Activated CD4-positive, alpha-beta memory T cell treated with anti-CD3 and anti-CD28 coated beads, Interleukin-2, amount 10 ng/mL, durations not matched to agents 7 days and 5 days (primary cell): ENCODE data around the gene SYNE1. TPM values are rescaled to one million over a fixed set of nuclear protein-coding genes. Genes with fewer than 3 reads are reported as not detected.

Source experiments
- CTCF ChIA-PET: fragments of 350-600 bp; sonication (Branson Sonifier 250); formaldehyde crosslinking; loops from one replicate; lab custom pipeline; 2021; ENCODE audit warnings: antibody characterized with exemption, inconsistent platforms; lab: Charles Lee
- POLR2A ChIA-PET: fragments of 350-600 bp; sonication (Branson Sonifier 250); formaldehyde crosslinking; loops from one replicate; lab custom pipeline; 2021; ENCODE audit warnings: antibody characterized with exemption; lab: Charles Lee
- DNase-seq: peaks from one replicate; pipeline ENCODE4 v3.0.0-alpha.2; 2020
- H3K27ac Mint-ChIP-seq: one replicate; pipeline ENCODE4 v1.8.0; 2021; ENCODE audit warnings: mild to moderate bottlenecking, mixed read lengths
- H3K27me3 Mint-ChIP-seq: one replicate; pipeline ENCODE4 v1.8.0; 2021; ENCODE audit warnings: mixed read lengths
- H3K36me3 Mint-ChIP-seq: one replicate; pipeline ENCODE4 v1.8.0; 2021; ENCODE audit warnings: low read depth, mixed read lengths
- H3K4me1 Mint-ChIP-seq: one replicate; pipeline ENCODE4 v1.8.0; 2021; ENCODE audit warnings: mixed read lengths
- H3K4me3 Mint-ChIP-seq: one replicate; pipeline ENCODE4 v1.8.0; 2021; ENCODE audit warnings: mild to moderate bottlenecking, mixed read lengths
- H3K9me3 Mint-ChIP-seq: one replicate; pipeline ENCODE4 v1.8.0; 2021; ENCODE audit warnings: mixed read lengths
- total RNA-seq, 2 experiments: library from RNA; stranded (reverse); gene quantifications; one replicate each; pipeline ENCODE4 v1.2.3, GENCODE V29; 2021

Gene SYNE1
- total RNA-seq, 2 experiments from 2014 or later: 85.5 to 86.8 TPM

- H3K27me3 Mint-ChIP-seq: no peaks in the 10 kb centered on the region
- no peaks in the 10 kb centered on the region for H3K9me3 Mint-ChIP-seq
- no peak overlapping the region for H3K4me3 Mint-ChIP-seq
- POLR2A ChIA-PET: no interaction called here
- no peak for DNase-seq
- peaks cover 28% of the 10 kb centered on the region for H3K36me3 Mint-ChIP-seq
- H3K27ac Mint-ChIP-seq: no peak overlapping the region
- CTCF ChIA-PET: no interaction called here
- H3K4me1 Mint-ChIP-seq: no peaks in the 10 kb centered on the region
Measured at GRCh38 chr6:152250127-152250526, 387.0 kb downstream of the SYNE1 start.

- ChIA-PET CTCF (no interaction called here), POLR2A (no interaction called here)
- Mint-ChIP-seq H3K9me3 (no peaks in the 10 kb centered on the region), H3K27ac (no peak overlapping the region), H3K4me1 (no peaks in the 10 kb centered on the region), H3K27me3 (no peaks in the 10 kb centered on the region), H3K36me3 (peaks cover 28% of the 10 kb centered on the region), H3K4me3 (no peak overlapping the region)
- DNase-seq: no peak
Measured at GRCh38 chr6:152248980-152249379, 388.2 kb downstream of the SYNE1 start.

GRCh38 chr6:152246554-152247337, 390.4 kb downstream of the SYNE1 start:
- CTCF ChIA-PET: no interaction called here
- no peaks in the 10 kb centered on the region for H3K9me3 Mint-ChIP-seq
- peaks cover 34% of the 10 kb centered on the region for H3K36me3 Mint-ChIP-seq
- H3K4me1 Mint-ChIP-seq: no peaks in the 10 kb centered on the region
- H3K27ac Mint-ChIP-seq: no peak overlapping the region
- no peaks in the 10 kb centered on the region for H3K27me3 Mint-ChIP-seq
- POLR2A ChIA-PET: no interaction called here
- no peak overlapping the region for H3K4me3 Mint-ChIP-seq
- no peak for DNase-seq

GRCh38 chr6:152244998-152245630, 392.0 kb downstream of the SYNE1 start:
- Mint-ChIP-seq H3K27ac (no peak overlapping the region), H3K4me1 (no peaks in the 10 kb centered on the region), H3K27me3 (no peaks in the 10 kb centered on the region), H3K36me3 (peaks cover 46% of the 10 kb centered on the region), H3K9me3 (no peaks in the 10 kb centered on the region), H3K4me3 (no peak overlapping the region)
- POLR2A ChIA-PET: no interaction called here
- DNase-seq: no peak
- CTCF ChIA-PET: no interaction called here

- peaks cover 47% of the 10 kb centered on the region for H3K36me3 Mint-ChIP-seq
- ChIA-PET POLR2A (interaction anchor here (0.9 kb wide), 1 partner anchor 56 kb away, joined by 3 read pairs; no protein-coding TSS in a partner anchor), CTCF (no interaction called here)
Measured at GRCh38 chr6:152241013-152241766, 396.0 kb downstream of the SYNE1 start.

GRCh38 chr6:152240436-152240835, 396.7 kb downstream of the SYNE1 start:
- no peak for DNase-seq
- ChIA-PET POLR2A (interaction anchor here (0.9 kb wide), 1 partner anchor 55 kb away, joined by 3 read pairs; no protein-coding TSS in a partner anchor), CTCF (interaction anchor here (1.3 kb wide), 1 partner anchor 56 kb away, joined by 3 read pairs; no protein-coding TSS in a partner anchor)
- no peak overlapping the region for H3K4me3 Mint-ChIP-seq
- H3K9me3 Mint-ChIP-seq: no peaks in the 10 kb centered on the region
- H3K27ac Mint-ChIP-seq: no peak overlapping the region
- H3K36me3 Mint-ChIP-seq: peaks cover 54% of the 10 kb centered on the region
- H3K27me3 Mint-ChIP-seq: no peaks in the 10 kb centered on the region
- H3K4me1 Mint-ChIP-seq: no peaks in the 10 kb centered on the region

More at GRCh38 chr6:152241013-152241766, 396.0 kb downstream of the SYNE1 start:
- no peak overlapping the region for H3K4me3 Mint-ChIP-seq
- no peak overlapping the region for H3K27ac Mint-ChIP-seq
- no peaks in the 10 kb centered on the region for H3K4me1 Mint-ChIP-seq
- H3K27me3 Mint-ChIP-seq: no peaks in the 10 kb centered on the region
- DNase-seq: no peak
- no peaks in the 10 kb centered on the region for H3K9me3 Mint-ChIP-seq

GRCh38 chr6:152236370-152237097, 400.6 kb downstream of the SYNE1 start:
- no peak for DNase-seq
- ChIA-PET POLR2A (no interaction called here), CTCF (no interaction called here)
- H3K27me3 Mint-ChIP-seq: no peaks in the 10 kb centered on the region
- peaks cover 70% of the 10 kb centered on the region for H3K36me3 Mint-ChIP-seq
- no peaks in the 10 kb centered on the region for H3K9me3 Mint-ChIP-seq
- no peak overlapping the region for H3K27ac Mint-ChIP-seq
- H3K4me1 Mint-ChIP-seq: peaks cover 22% of the 10 kb centered on the region
- H3K4me3 Mint-ChIP-seq: no peak overlapping the region

- ChIA-PET CTCF (interaction anchor here (1.0 to 2.2 kb wide), 5 partner anchors 49 to 109 kb away, joined by 3 to 14 read pairs (median 3); no protein-coding TSS in a partner anchor), POLR2A (interaction anchor here (1.0 to 2.3 kb wide), 5 partner anchors 13 to 68 kb away, joined by 3 to 20 read pairs (median 3); no protein-coding TSS in a partner anchor)
- peak overlapping the region; percentile 70 for H3K27ac Mint-ChIP-seq
- peak overlapping the region; percentile 48 for H3K4me3 Mint-ChIP-seq
- peaks cover 22% of the 10 kb centered on the region for H3K4me1 Mint-ChIP-seq
- H3K36me3 Mint-ChIP-seq: peaks cover 55% of the 10 kb centered on the region
- H3K9me3 Mint-ChIP-seq: no peaks in the 10 kb centered on the region
- no peak for DNase-seq
- no peaks in the 10 kb centered on the region for H3K27me3 Mint-ChIP-seq
Measured at GRCh38 chr6:152233547-152234320, 403.4 kb downstream of the SYNE1 start.

GRCh38 chr6:152232501-152233151, 404.5 kb downstream of the SYNE1 start:
- POLR2A ChIA-PET: interaction anchor here (1.2 to 2.3 kb wide), 2 partner anchors 12 to 48 kb away, joined by 3 to 20 read pairs; no protein-coding TSS in a partner anchor
- CTCF ChIA-PET: interaction anchor here (0.6 to 2.2 kb wide), 4 partner anchors 23 to 552 kb away, joined by 3 to 14 read pairs (median 5); no protein-coding TSS in a partner anchor
- H3K9me3 Mint-ChIP-seq: no peaks in the 10 kb centered on the region
- H3K27me3 Mint-ChIP-seq: no peaks in the 10 kb centered on the region
- peak overlapping the region; percentile 70 for H3K27ac Mint-ChIP-seq
- DNase-seq: no peak
- H3K36me3 Mint-ChIP-seq: peaks cover 56% of the 10 kb centered on the region
- H3K4me1 Mint-ChIP-seq: peaks cover 22% of the 10 kb centered on the region
- H3K4me3 Mint-ChIP-seq: peak overlapping the region; percentile 48

- Mint-ChIP-seq H3K4me3 (no peak overlapping the region), H3K9me3 (no peaks in the 10 kb centered on the region), H3K27ac (no peak overlapping the region), H3K4me1 (peaks cover 19% of the 10 kb centered on the region), H3K36me3 (peaks cover 50% of the 10 kb centered on the region), H3K27me3 (no peaks in the 10 kb centered on the region)
- ChIA-PET CTCF (no interaction called here), POLR2A (no interaction called here)
- no peak for DNase-seq
Measured at GRCh38 chr6:152229330-152229729, 407.8 kb downstream of the SYNE1 start.

- ChIA-PET CTCF (interaction anchor here (1.1 kb wide), 1 partner anchor 42 kb away, joined by 3 read pairs; no protein-coding TSS in a partner anchor), POLR2A (no interaction called here)
- DNase-seq: no peak
- H3K27ac Mint-ChIP-seq: no peak overlapping the region
- peaks cover 16% of the 10 kb centered on the region for H3K9me3 Mint-ChIP-seq
- H3K4me1 Mint-ChIP-seq: no peaks in the 10 kb centered on the region
- H3K4me3 Mint-ChIP-seq: no peak overlapping the region
- H3K27me3 Mint-ChIP-seq: no peaks in the 10 kb centered on the region
- peaks cover 52% of the 10 kb centered on the region for H3K36me3 Mint-ChIP-seq
Measured at GRCh38 chr6:152226119-152226518, 411.0 kb downstream of the SYNE1 start.
